Stimulated activated effector memory CD8-positive, alpha-beta T cell treated with anti-CD3 and anti-CD28 coated beads, Interleukin-12 subunit alpha, Interleukin-12 subunit beta, amount 100 ng/mL, for 72 hours (primary cell): Measurements from ENCODE around the gene TMEM258.

Source experiments
- ATAC-seq: fragments of 150-1000 bp; cut with Tn5 transposase; 2 replicates; pipeline ENCODE4 v1.10.0; 2021
- DNase-seq, 2 donors: peaks; one replicate each; pipeline ENCODE4 v3.0.0; 2021 to 2022; ENCODE audit warnings: low spot score in 2 of 2
- H3K27ac Mint-ChIP-seq: one replicate; pipeline ENCODE4 v1.8.0; 2022; ENCODE audit warnings: mild to moderate bottlenecking, mixed read lengths
- H3K36me3 Mint-ChIP-seq: one replicate; pipeline ENCODE4 v1.8.0; 2022; ENCODE audit warnings: mild to moderate bottlenecking, mixed read lengths
- H3K4me1 Mint-ChIP-seq: one replicate; pipeline ENCODE4 v1.8.0; 2022; ENCODE audit warnings: mixed read lengths
- H3K4me3 Mint-ChIP-seq: one replicate; pipeline ENCODE4 v1.8.0; 2022; ENCODE audit warnings: mild to moderate bottlenecking, mixed read lengths
- H3K9me3 Mint-ChIP-seq: one replicate; pipeline ENCODE4 v1.8.0; 2022; ENCODE audit warnings: mixed read lengths

Gene TMEM258

DNA sequence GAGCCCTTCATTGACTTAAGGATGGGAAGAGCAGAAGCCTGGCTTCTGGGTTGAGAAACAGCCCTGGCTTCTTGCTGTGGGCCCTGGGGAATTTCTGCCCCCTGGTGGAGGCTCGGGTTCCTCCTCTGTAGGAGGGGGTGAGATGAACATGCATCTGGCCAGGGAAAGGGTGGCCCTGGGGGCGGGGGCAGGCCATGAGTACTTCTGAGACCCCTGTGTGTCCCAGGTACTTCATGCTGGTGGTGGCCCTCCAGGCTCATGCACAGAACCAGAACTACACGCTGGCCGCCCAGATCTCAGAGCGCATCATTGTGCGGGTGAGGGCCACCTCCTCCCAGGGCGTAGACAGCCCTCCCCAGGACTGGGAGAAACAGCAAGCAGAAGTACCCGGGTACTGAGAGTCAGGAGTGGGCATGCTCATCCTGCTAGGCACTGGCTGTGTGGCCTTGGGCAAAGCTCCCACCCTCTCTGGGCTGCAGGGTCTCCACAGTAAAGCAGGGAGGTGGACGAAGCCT is 15.8 kb downstream of the TMEM258 start:
- H3K36me3 Mint-ChIP-seq: peaks cover 8% of the 10 kb centered on the region
- H3K9me3 Mint-ChIP-seq: no peaks in the 10 kb centered on the region
- peak overlapping the region; percentile 47 for H3K4me3 Mint-ChIP-seq
- H3K4me1 Mint-ChIP-seq: peaks cover 43% of the 10 kb centered on the region
- ATAC-seq (peak; percentile 76), DNase-seq (peak; percentile 63 to 80)
- peak overlapping the region; percentile 29 for H3K27ac Mint-ChIP-seq

DNA sequence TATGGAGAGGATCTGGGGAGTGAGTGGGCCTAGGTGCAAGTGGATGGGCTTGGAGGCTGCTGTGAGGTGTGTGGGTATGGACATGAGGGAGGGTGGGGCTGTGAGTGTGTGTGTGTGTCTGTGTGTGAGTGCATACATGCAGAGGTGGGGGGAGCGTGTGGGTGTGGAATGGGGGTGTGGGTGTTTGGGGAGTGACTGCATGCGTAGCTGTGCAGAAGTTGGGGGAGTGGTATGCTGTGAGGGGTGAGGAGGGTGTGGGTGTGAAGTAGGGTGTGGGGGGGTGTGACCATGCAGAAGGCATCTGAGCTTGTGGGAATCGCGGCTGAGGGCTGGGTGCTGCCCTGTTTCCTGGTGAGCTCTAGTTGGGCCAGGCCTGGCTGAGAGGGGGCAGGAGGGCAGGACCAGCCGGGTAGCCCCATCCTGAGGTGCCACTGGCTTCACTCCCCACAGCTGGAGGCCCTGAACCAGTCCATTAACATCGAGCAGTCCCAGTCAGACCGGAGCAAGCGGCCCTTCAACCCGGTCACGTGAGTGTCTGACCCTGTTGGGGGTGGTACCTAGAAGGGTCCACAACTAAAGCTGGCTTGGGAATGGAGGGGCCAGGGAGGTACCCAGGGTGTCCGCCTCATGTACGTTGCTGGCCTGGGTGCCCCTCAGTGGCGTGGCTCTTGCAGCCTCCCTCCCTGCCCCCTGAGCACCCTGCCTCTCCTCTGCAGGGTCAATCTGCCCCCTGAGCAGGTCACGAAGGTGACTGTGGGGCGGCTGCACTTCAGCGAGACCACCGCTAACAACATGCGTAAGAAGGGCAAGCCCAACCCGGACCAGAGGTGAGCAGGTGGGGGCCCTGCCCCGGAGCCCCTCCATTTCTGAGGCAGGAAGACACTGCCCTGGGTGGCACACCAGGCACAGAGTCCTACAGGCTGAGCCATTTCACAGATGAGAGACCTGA is 16.5 kb downstream of the TMEM258 start:
- DNase-seq: no peak
- Mint-ChIP-seq H3K36me3 (peaks cover 8% of the 10 kb centered on the region), H3K27ac (peak overlapping the region; percentile 29)

DNA sequence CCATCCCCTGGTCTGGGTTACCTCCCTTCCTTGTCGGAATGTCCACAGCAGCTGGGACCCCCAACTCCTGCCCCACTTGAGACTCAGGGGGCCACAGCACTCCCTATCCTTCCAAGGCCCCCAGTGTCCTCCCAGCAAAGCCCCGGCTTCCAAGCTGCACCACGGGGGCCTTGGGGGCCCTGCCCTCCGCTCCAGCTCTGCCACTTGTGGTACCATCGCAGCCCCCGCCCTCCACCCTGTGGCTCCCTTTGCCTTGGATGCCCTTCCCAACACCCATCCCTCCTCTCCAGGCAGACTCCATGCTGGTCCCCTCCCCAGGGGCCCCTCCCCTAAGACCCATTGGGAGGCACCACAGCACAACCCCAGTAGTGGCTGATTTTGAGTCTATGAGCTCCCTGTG is 17.3 kb downstream of the TMEM258 start:
- H3K4me3 Mint-ChIP-seq: no peak overlapping the region
- no peaks in the 10 kb centered on the region for H3K9me3 Mint-ChIP-seq
- ATAC-seq (no peak), DNase-seq (no peak)
- H3K4me1 Mint-ChIP-seq: peaks cover 44% of the 10 kb centered on the region
- peak overlapping the region; percentile 29 for H3K27ac Mint-ChIP-seq
- peaks cover 8% of the 10 kb centered on the region for H3K36me3 Mint-ChIP-seq

More for the DNA sequence above, 16.5 kb downstream of the TMEM258 start:
- no peak for ATAC-seq
- Mint-ChIP-seq H3K4me3 (peak overlapping the region; percentile 47), H3K4me1 (peaks cover 44% of the 10 kb centered on the region), H3K9me3 (no peaks in the 10 kb centered on the region)

DNA sequence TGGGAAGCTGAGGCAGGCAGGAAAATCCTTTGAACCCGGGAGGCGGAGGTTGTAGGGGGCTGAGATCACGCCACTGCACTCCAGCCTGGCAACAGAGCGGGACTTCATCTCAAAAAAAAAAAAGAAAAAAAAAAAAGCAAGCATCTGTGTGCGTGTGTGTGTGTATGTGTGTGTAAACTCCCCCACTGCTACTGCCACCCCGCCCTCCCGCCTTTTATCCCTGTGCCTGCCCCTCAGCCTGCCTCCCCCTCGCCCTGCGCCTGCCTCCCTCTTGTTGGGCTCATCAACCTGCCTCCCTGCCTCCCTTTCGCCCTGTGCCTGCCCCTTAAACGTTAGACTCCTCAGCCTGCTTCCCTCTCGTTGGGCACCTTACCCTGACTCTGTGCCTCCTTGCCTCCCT is 18.0 kb downstream of the TMEM258 start:
- Mint-ChIP-seq H3K4me1 (peaks cover 44% of the 10 kb centered on the region), H3K27ac (peak overlapping the region; percentile 29), H3K36me3 (peaks cover 8% of the 10 kb centered on the region), H3K9me3 (no peaks in the 10 kb centered on the region), H3K4me3 (no peak overlapping the region)
- DNase-seq (no peak), ATAC-seq (no peak)

DNA sequence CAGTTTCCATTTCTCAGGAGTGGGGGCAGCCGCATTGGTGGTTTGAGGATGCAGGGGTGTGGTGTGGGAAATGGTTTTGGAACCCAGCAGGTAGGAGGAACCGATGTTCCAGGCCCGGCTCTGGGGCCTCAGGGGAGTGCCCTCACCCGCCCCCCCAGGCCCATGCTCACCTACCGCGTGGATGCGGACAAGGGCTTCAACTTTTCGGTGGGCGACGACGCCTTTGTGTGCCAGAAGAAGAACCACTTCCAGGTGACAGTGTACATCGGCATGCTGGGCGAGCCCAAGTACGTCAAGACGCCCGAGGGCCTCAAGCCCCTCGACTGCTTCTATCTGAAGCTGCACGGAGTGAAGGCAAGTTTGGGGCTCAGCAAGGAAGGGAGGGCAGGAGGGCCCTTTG is 18.6 kb downstream of the TMEM258 start:
- no peaks in the 10 kb centered on the region for H3K9me3 Mint-ChIP-seq
- H3K27ac Mint-ChIP-seq: no peak overlapping the region
- peaks cover 8% of the 10 kb centered on the region for H3K36me3 Mint-ChIP-seq
- no peak for DNase-seq
- H3K4me3 Mint-ChIP-seq: no peak overlapping the region
- ATAC-seq: no peak
- H3K4me1 Mint-ChIP-seq: peaks cover 44% of the 10 kb centered on the region

DNA sequence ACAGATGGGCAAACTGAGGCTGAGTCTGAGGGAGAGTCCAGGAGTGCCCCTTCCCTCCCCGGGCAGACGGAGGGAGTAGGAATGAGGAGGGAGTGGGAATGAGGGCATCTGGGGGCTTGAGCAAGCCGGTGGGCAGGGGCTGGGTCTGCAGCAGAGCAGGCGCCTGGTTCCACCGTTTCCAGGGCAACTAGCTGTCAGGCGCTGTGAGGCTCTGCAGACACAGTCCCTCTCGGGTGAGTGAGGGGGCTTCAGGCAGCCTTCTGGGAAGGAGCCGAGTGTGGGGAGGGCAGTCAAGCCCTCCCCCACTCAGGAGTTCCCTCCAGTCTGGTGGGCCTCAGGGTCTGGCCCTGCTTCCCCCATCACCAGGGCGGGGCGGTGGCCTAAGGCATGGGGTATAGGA is 19.0 kb downstream of the TMEM258 start:
- peaks cover 8% of the 10 kb centered on the region for H3K36me3 Mint-ChIP-seq
- H3K4me3 Mint-ChIP-seq: no peak overlapping the region
- H3K9me3 Mint-ChIP-seq: no peaks in the 10 kb centered on the region
- no peak for ATAC-seq
- no peak for DNase-seq
- H3K4me1 Mint-ChIP-seq: peaks cover 44% of the 10 kb centered on the region
- peak overlapping the region; percentile 80 for H3K27ac Mint-ChIP-seq

DNA sequence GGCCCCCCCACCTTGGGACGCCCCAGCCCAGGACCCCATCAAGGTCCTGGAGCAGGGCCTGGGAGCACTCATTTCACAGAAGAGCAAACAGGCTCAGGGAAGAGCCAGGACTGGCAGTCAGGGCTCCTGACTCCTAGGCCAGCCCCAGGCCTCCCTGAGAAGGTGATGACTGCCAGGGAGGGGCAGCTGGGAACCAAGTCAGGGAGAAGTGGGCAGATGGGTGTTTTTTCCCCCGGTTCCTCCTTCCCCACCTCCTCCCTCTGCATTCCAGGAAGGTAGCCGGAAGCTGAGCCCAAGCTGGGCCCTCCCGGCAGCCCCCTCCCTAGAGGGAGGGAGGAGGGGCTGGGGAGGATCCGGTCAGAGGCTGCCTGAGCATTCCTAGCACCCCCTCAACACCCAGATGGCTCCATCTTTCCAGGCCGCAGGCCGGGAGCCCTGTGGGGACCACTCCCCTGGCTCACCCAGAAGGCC is 20.4 kb downstream of the TMEM258 start:
- no peak for ATAC-seq
- peak overlapping the region; percentile 80 for H3K27ac Mint-ChIP-seq
- no peak for DNase-seq
- H3K36me3 Mint-ChIP-seq: peaks cover 8% of the 10 kb centered on the region
- no peak overlapping the region for H3K4me3 Mint-ChIP-seq
- H3K9me3 Mint-ChIP-seq: no peaks in the 10 kb centered on the region
- peaks cover 35% of the 10 kb centered on the region for H3K4me1 Mint-ChIP-seq

DNA sequence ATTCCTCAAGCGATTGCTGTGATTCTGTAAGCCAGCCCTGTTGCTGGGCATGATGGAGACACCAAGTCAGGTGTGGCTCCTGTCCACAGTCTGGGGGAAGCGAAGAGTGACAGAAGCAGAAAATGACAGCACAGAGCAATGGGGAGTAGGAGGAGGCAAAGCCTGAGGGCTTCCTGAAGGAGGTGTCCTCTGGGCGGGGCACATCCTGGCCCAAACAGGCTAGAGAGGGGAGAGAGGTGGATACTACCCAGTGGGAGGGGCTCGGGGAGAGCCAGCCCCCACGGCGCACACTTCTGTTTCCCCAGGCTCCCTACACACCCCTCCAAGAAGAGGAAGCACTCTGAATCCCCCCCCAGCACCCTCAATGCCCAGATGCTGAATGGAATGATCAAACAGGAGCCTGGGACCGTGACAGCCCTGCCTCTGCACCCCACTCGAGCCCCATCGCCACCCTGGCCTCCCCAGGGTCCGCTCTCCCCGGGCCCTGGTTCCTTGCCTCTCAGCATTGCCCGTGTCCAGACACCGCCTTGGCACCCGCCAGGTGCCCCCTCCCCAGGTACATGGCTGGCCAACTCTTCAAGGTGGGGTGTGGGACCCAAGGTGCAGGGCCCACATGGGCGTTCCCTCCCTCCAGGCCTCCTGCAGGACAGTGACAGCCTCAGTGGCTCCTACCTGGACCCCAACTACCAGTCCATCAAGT is 21.1 kb downstream of the TMEM258 start:
- Mint-ChIP-seq H3K27ac (peak overlapping the region; percentile 80), H3K4me1 (peaks cover 28% of the 10 kb centered on the region), H3K36me3 (peaks cover 8% of the 10 kb centered on the region), H3K4me3 (no peak overlapping the region), H3K9me3 (no peaks in the 10 kb centered on the region)
- ATAC-seq: no peak
- no peak for DNase-seq

DNA sequence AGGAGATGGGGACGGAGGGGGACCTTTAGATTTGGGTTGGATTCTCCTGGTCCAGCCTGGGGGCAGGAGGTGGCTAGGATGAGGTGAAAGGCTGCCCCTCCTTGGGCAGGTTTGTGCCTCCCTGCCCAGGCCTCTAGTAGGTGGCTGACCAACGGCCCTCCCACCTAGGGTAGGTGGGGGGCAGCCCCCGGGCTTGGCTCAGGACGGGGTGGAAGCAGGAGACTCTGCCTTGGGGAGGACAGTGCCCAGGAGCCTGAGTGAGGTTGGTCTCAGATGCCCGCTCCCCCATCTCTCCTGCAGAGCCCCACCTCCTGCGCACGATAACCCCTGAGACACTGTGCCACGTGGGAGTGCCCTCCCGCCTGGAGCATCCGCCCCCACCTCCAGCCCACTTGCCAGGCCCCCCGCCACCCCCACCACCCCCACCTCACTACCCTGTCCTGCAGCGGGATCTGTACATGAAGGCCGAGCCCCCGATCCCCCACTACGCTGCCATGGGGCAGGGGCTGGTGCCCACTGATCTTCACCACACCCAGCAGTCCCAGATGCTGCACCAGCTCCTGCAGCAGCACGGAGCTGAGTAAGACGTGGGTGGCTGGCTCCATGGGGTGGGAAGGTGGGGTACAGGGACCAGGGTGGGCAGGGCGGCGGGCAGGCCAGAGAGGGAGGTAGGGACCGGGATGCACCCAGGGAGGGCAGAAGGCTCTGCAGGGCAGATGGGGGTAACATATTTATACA is 22.3 kb downstream of the TMEM258 start:
- H3K4me1 Mint-ChIP-seq: peaks cover 16% of the 10 kb centered on the region
- peaks cover under 1% of the 10 kb centered on the region for H3K36me3 Mint-ChIP-seq
- H3K9me3 Mint-ChIP-seq: no peaks in the 10 kb centered on the region
- no peak overlapping the region for H3K27ac Mint-ChIP-seq
- DNase-seq (no peak), ATAC-seq (no peak)
- H3K4me3 Mint-ChIP-seq: no peak overlapping the region

DNA sequence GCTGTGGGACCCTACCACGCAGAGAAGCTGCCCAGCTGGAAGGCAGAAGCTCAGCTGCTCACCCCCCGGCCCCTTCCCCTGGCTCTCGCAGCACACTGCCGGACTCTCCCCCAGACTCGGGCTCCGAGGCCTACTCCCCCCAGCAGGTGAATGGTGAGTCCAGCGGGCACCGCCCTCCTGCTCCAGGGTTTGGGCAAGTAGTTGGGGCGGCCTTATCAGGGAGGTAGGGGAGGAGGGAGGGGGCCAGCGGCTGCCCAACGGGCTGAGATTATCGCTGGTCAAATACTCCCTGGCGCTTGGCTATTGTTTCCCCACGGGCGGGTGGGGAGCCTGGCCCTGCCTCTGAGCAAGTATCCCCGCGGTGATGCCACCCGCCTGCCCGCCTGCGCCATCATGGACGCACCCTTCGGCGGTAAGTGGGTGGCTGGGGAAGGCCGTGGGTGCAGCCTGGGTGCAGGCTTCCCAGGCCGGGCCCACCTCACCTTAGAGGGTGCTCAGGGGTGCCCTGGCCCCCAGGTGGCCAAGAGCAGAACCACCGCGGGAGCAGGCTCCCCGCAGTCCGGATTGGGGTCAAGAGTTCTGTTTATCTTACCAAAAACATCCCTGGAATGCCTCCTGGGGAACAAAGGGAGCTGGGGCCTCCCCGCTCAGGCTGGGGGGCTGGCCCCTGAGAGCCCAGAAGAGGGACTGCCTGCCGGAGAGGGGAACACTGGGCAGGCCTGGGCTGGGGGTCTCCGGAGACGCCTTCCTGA is 23.1 kb downstream of the TMEM258 start:
- Mint-ChIP-seq H3K36me3 (no peaks in the 10 kb centered on the region), H3K9me3 (no peaks in the 10 kb centered on the region), H3K4me3 (no peak overlapping the region), H3K27ac (no peak overlapping the region), H3K4me1 (peaks cover 15% of the 10 kb centered on the region)
- no peak for DNase-seq
- no peak for ATAC-seq

DNA sequence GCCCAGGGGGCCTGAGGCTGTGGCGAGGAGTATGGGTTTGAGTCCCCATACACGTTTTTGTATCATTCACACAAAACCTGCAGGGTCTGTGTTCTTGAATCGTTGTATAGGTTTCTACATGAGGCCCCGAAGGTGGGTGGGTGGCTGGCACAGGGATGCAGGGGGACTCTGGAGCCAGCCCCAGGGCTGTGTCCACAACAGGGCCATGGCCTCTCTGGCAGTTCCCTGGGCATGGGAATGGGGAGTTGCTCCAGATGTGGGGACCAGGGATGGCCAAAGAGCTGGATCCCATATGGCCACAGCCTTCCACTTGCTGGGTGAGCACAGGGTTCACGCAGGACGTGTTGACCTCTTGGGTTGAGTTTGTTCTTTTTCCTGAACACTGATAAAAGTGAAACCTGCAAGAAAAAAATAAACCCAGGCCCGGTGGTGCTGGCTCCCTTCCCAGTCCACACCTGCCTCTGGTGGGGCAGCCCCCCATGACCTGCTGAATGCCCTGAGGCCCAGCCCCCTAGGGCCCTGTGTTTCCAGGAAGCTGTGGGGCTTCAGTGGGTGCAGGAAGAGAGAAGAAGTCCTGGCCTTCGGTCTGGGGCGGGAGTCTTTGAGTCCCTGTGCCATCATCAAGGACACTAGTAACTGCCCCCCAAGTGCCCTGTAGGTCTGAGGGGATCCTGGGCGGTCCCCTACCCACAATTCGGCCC is 23.9 kb downstream of the TMEM258 start:
- Mint-ChIP-seq H3K4me3 (no peak overlapping the region), H3K4me1 (peaks cover 15% of the 10 kb centered on the region), H3K27ac (peak overlapping the region; percentile 39), H3K36me3 (no peaks in the 10 kb centered on the region), H3K9me3 (no peaks in the 10 kb centered on the region)
- DNase-seq (no peak), ATAC-seq (no peak)

DNA sequence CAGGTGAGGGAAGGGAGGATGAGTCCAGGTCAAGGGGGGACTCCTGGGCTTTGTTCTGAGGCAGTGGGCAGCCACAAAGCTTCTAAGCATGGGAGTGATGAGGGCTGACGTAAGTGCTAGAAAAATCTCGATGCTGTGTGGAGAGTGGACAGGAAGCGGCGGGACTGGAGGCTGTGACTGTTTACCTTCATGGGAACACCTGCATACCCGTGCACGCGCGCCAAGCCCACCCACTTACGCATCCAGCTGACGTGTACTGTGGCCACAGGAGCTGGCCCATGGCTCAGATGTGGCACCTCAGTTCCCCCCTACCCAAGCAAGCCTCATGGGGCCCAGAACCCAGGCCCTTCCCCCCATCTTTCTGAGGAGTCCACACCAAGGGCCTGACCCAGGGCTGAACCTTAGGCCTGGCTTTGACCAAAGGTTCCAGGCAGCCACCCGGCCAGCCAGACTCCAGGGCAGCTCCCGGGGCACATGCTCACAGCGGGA is 26.0 kb downstream of the TMEM258 start:
- Mint-ChIP-seq H3K9me3 (no peaks in the 10 kb centered on the region), H3K4me1 (peaks cover 8% of the 10 kb centered on the region), H3K4me3 (no peak overlapping the region), H3K36me3 (no peaks in the 10 kb centered on the region), H3K27ac (no peak overlapping the region)
- DNase-seq: no peak
- ATAC-seq: no peak

DNA sequence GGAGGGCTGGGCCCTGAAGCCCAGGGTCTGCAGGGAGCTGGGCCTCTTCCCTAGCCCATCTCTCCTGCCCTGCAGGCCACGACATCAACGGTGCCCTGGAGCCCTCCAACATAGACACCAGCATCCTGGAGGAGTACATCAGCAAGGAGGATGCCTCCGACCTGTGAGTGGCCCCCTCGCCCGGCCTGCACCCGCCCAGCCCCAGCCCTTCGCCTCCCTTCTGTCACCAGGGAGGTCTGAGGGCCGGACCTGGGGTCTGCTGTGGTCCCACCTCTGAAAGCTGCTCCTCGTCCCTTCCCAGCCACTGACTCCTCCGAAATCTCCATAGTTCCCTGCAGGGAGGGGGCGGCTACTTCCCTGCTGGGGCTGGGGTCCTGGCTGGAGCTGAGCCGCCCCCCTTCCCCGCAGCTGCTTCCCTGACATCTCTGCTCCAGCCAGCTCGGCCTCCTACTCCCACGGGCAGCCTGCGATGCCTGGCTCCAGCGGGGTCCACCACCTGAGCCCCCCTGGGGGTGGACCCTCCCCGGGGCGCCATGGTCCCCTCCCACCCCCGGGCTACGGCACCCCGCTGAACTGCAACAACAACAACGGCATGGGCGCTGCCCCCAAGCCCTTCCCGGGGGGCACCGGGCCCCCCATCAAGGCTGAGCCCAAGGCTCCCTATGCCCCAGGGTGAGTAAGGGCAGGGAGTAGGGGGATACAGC is 26.7 kb downstream of the TMEM258 start:
- DNase-seq (no peak), ATAC-seq (no peak)
- Mint-ChIP-seq H3K9me3 (no peaks in the 10 kb centered on the region), H3K27ac (no peak overlapping the region), H3K4me1 (peaks cover 8% of the 10 kb centered on the region), H3K36me3 (no peaks in the 10 kb centered on the region), H3K4me3 (no peak overlapping the region)
